Nephron (organoid): Measurements from ENCODE around the gene REPS2.
A peak's percentile ranks its signal among the peaks of the same experiment; 100 is the strongest.

Source experiments
- H3K27ac Mint-ChIP-seq, 3 experiments: 2 replicates each; pipeline ENCODE4 v1.8.0; 2020; ENCODE audit warnings: mixed read lengths in 3 of 3, mild to moderate bottlenecking in 2 of 3, moderate library complexity in 1 of 3
- H3K27me3 Mint-ChIP-seq: 2 replicates; pipeline ENCODE4 v1.8.0; 2021; ENCODE audit warnings: low read depth, mild to moderate bottlenecking, moderate library complexity, mixed read lengths
- H3K36me3 Mint-ChIP-seq: 2 replicates; pipeline ENCODE4 v1.8.0; 2020; ENCODE audit warnings: low read depth, mixed read lengths
- H3K4me1 Mint-ChIP-seq: 2 replicates; pipeline ENCODE4 v1.8.0; 2020; ENCODE audit warnings: mixed read lengths
- H3K4me3 Mint-ChIP-seq, 3 experiments: 2 replicates each; pipeline ENCODE4 v1.8.0; 2020; ENCODE audit warnings: mild to moderate bottlenecking in 3 of 3, mixed read lengths in 3 of 3, moderate library complexity in 2 of 3
- H3K9me3 Mint-ChIP-seq: 2 replicates; pipeline ENCODE4 v1.8.0; 2020; ENCODE audit warnings: mixed read lengths
- TF ChIP-seq, protein P1 (sequence below), 3 experiments: fragments of 200-600 bp; sonication (generic); IDR thresholded peaks; one replicate each; pipeline ENCODE4 v1.5.0; 2021; ENCODE audit warnings: antibody characterized with exemption in 3 of 3; ENCODE audit not compliant: unreplicated experiment in 3 of 3

REPS2 gene

GRCh38 chrX:16986169-16986568 is 39.7 kb downstream of the REPS2 start:
- peaks cover 26% of the 10 kb centered on the region for H3K4me1 Mint-ChIP-seq
- peaks cover 9% of the 10 kb centered on the region for H3K27me3 Mint-ChIP-seq
- peaks cover 6% of the 10 kb centered on the region for H3K9me3 Mint-ChIP-seq
- no peak overlapping the region for H3K4me3 Mint-ChIP-seq
- H3K36me3 Mint-ChIP-seq, result no peaks in the 10 kb centered on the region
- H3K27ac Mint-ChIP-seq, result peak overlapping the region; percentile 66 to 87 (median 68)
- TF ChIP-seq, protein P1, sequence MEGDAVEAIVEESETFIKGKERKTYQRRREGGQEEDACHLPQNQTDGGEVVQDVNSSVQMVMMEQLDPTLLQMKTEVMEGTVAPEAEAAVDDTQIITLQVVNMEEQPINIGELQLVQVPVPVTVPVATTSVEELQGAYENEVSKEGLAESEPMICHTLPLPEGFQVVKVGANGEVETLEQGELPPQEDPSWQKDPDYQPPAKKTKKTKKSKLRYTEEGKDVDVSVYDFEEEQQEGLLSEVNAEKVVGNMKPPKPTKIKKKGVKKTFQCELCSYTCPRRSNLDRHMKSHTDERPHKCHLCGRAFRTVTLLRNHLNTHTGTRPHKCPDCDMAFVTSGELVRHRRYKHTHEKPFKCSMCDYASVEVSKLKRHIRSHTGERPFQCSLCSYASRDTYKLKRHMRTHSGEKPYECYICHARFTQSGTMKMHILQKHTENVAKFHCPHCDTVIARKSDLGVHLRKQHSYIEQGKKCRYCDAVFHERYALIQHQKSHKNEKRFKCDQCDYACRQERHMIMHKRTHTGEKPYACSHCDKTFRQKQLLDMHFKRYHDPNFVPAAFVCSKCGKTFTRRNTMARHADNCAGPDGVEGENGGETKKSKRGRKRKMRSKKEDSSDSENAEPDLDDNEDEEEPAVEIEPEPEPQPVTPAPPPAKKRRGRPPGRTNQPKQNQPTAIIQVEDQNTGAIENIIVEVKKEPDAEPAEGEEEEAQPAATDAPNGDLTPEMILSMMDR (IDR thresholded peaks at IDR 0.05; ENCODE audit: unreplicated experiment in 3 of 3), result no peak

- H3K4me1 Mint-ChIP-seq, result peaks cover 33% of the 10 kb centered on the region
- TF ChIP-seq, protein P1 (IDR thresholded peaks at IDR 0.05; ENCODE audit: unreplicated experiment in 3 of 3), result no peak
- H3K4me3 Mint-ChIP-seq, result no peak overlapping the region
- peaks cover 5% of the 10 kb centered on the region for H3K27me3 Mint-ChIP-seq
- H3K9me3 Mint-ChIP-seq, result peaks cover 6% of the 10 kb centered on the region
- H3K36me3 Mint-ChIP-seq, result no peaks in the 10 kb centered on the region
- H3K27ac Mint-ChIP-seq, result peak overlapping the region in 2 of 3 experiments; percentile 11 to 15
These were observed 43.3 kb downstream of the REPS2 start for GRCh38 chrX:16989750-16990149.

DNA sequence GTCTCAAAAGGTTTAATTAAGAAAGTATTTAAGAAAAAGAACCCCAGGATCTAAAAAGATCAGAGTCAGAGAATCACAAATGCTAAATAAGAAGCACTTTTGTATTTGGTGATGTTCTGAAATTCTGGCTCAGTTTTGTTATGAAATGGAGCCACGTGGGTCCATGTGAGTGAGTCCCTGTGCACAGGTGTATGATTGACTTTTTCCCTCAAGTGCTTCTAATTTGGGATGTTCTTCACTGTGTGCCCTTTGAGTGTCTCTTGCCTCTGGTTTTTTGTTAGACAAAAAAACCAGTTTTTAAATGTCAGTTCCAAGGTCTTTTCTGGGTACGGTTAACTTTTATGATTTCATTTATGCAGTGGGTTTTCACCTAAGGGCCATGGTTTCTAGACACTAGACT is 44.4 kb downstream of the REPS2 start:
- no peaks in the 10 kb centered on the region for H3K36me3 Mint-ChIP-seq
- H3K27ac Mint-ChIP-seq, result no peak overlapping the region
- H3K9me3 Mint-ChIP-seq, result peaks cover 6% of the 10 kb centered on the region
- H3K4me3 Mint-ChIP-seq, result no peak overlapping the region
- H3K4me1 Mint-ChIP-seq, result peaks cover 33% of the 10 kb centered on the region
- TF ChIP-seq, protein P1 (IDR thresholded peaks at IDR 0.05; ENCODE audit: unreplicated experiment in 3 of 3), result no peak
- peaks cover 5% of the 10 kb centered on the region for H3K27me3 Mint-ChIP-seq

GRCh38 chrX:16992445-16992844 is 46.0 kb downstream of the REPS2 start:
- no peak overlapping the region for H3K4me3 Mint-ChIP-seq
- TF ChIP-seq, protein P1 (IDR thresholded peaks at IDR 0.05; ENCODE audit: unreplicated experiment in 3 of 3), result no peak
- H3K9me3 Mint-ChIP-seq, result peaks cover 6% of the 10 kb centered on the region
- H3K27ac Mint-ChIP-seq, result peak overlapping the region; percentile 74 to 83 (median 74)
- no peaks in the 10 kb centered on the region for H3K36me3 Mint-ChIP-seq
- peaks cover 5% of the 10 kb centered on the region for H3K27me3 Mint-ChIP-seq
- peaks cover 37% of the 10 kb centered on the region for H3K4me1 Mint-ChIP-seq

DNA sequence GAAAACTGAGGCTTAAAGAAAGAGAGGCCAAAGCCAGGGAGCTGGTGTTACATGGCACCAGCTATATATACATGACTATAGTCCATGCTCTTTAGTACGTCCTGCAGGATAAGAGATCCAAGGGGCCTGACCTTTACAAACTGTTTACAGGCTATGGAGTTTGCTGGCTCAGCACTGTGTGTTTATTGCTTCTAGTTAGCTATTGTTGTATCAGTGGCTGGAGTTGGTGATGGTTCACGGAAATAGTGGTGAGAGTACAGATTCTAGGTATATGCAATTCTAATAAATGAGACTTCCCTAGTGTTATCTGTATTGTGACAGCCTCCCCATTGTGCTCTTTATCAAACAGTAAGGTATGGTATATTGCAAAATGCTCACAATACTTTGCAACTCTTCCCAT is 46.5 kb downstream of the REPS2 start:
- peaks cover 40% of the 10 kb centered on the region for H3K4me1 Mint-ChIP-seq
- TF ChIP-seq, protein P1 (IDR thresholded peaks at IDR 0.05; ENCODE audit: unreplicated experiment in 3 of 3), result no peak
- no peaks in the 10 kb centered on the region for H3K36me3 Mint-ChIP-seq
- peak overlapping the region; percentile 74 to 83 (median 74) for H3K27ac Mint-ChIP-seq
- peaks cover 5% of the 10 kb centered on the region for H3K27me3 Mint-ChIP-seq
- H3K9me3 Mint-ChIP-seq, result peaks cover 3% of the 10 kb centered on the region
- H3K4me3 Mint-ChIP-seq, result no peak overlapping the region

DNA sequence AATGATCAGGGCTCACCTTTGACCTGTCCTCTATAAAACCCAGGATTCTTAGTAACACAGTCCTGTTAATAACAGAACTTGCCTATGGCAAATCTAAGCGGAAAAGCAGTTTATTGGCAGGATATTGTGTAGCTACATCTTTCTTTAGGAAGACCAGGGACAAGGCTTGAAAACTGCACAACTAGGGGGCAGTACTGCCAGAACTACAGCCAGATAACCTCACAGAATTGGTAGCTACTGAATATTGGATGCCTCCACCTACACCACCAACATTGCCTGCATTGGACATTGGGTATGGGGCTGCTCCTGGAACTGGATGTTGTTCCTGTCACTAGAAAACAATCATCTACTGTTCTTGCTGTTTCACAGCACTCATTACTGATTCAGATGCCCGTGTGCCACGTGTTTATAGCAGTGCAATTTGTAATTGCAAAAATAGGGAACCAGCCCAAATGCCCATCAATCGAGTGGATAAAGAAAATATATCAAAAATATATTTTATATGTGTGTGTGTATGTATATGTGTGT is 47.4 kb downstream of the REPS2 start:
- peaks cover 3% of the 10 kb centered on the region for H3K9me3 Mint-ChIP-seq
- H3K4me1 Mint-ChIP-seq, result peaks cover 40% of the 10 kb centered on the region
- peak overlapping the region; percentile 74 to 83 (median 74) for H3K27ac Mint-ChIP-seq
- no peak overlapping the region for H3K4me3 Mint-ChIP-seq
- TF ChIP-seq, protein P1 (IDR thresholded peaks at IDR 0.05; ENCODE audit: unreplicated experiment in 3 of 3), result no peak
- peaks cover 5% of the 10 kb centered on the region for H3K27me3 Mint-ChIP-seq
- H3K36me3 Mint-ChIP-seq, result no peaks in the 10 kb centered on the region
